Fibroblast of peridontal ligament (primary cell): ENCODE measurements around the gene CEACAM5.

Experiments used
- DNase-seq: peaks from one replicate; pipeline ENCODE4 v3.0.0-alpha.2; 2010; ENCODE audit errors: extremely low read depth

The CEACAM5 gene

DNA sequence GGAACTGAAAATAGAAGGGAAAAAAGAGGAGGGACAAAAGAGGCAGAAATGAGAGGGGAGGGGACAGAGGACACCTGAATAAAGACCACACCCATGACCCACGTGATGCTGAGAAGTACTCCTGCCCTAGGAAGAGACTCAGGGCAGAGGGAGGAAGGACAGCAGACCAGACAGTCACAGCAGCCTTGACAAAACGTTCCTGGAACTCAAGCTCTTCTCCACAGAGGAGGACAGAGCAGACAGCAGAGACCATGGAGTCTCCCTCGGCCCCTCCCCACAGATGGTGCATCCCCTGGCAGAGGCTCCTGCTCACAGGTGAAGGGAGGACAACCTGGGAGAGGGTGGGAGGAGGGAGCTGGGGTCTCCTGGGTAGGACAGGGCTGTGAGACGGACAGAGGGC, at the start of gene CEACAM5:
Gene CEACAM5 (plus strand): TSS at position 146 of the 400 bp plus-strand sequence. CDS start 106 bp downstream, at position 252.
- no peak for DNase-seq

DNA sequence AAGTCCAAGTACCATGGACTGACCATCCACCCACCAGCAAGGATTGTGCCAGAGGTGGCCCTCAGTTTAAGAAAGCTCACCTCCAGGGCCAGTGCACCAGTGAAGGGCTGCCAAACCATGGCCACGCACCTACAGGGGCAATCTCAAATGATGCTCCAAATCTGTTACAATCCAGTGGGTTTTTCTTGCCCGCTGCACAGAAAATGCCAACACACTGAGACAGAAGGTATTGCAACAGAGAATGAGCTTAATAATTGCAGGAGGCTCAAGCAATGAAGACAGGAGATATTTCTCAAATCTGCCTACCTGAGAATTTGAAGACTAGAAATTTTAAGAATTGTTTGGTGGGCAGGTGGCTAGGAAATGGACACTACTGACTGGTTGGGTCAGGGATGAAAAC, 42.4 kb upstream of the CEACAM5 start:
- no peak for DNase-seq

DNA sequence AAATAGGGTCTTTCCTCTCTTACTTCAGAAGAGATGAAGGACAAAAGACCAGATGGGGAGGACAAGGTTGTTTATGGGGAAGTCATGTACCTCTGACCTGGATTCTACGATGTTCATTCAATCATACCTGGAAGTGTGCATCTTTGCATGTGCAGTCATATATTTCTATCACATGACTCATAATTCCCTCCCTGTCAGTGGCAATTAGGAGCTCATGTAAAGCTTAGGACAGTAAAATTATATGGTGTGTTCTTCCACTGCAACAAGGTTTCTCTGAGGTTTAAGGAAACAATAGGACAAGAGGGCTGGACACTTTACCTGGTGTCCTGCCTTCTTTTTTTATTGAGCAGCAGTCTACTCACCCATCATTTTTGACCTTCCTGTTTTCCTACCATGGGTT, 40.1 kb upstream of the CEACAM5 start:
- DNase-seq: no peak

- no peak for DNase-seq
Measured at GRCh38 chr19:41670755-41671154, 37.7 kb upstream of the CEACAM5 start.

DNA sequence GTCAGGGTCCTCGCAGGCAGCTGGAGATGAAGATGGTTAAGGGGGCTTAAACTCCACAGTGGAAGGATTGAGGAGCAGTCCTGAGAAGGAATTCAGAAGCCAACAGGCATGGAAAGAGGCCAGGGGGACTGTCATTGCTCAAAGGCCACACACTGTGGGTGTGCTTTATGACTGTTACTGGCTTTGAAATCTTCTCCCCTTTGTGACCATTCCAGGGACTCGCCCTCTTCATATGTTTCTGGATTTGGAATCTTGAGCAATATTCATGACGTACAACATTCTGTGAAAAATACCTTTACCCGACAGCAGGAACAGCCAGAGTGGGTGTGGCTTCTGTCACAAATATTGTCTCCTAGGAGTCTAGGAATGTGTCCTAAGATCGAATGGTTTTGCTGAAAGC, 36.9 kb upstream of the CEACAM5 start:
- DNase-seq: no peak

GRCh38 chr19:41682437-41682836, 26.0 kb upstream of the CEACAM5 start:
- no peak for DNase-seq

DNA sequence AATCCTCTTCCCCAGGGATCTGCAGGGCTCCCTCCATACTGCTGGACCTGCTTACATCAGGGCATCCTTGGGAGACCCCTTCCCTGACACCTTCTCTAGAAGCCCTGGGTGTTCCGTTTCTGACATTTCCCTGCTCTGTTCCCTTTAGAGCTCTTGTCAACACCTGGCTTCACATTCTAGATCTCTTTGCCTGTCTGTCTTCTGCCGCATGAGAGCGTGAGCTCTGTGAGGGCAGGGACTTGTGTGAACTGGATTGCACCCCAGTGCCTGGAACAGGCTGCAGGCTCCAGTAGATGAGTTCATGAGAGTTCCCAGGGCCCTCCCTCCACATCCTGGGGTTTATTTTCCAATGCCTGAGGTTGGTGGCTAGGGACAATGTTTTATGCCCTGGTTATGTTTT, 21.0 kb upstream of the CEACAM5 start:
- no peak for DNase-seq

GRCh38 chr19:41688098-41688497, 20.3 kb upstream of the CEACAM5 start, which contains the start of gene CEACAM7:
CEACAM7 (minus strand) TSS chr19:41688270; CDS start chr19:41688165, 105 bp downstream.
- DNase-seq: no peak

DNA sequence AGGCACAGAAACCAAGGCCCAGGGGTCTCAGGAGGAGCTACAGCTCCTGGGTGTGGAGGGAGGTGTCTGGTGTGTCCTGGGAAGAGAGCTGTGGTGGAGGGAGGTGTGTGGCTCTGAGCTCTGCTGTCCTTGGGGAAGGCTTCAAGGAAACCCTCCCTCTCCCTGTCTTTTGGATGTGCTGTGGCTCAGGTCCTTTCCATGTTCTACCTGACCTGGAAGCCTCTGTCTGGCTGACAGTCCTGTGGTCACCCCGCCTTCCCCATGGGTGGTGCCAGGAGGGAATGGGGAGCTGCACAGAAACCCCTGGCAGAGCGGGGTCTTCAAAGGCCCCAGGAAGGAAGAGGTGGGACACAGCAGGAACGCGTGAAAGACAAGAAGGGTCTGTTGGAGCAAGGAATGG, 19.7 kb upstream of the CEACAM5 start:
- no peak for DNase-seq

- no peak for DNase-seq
Measured at GRCh38 chr19:41689993-41690800, 18.2 kb upstream of the CEACAM5 start.

DNA sequence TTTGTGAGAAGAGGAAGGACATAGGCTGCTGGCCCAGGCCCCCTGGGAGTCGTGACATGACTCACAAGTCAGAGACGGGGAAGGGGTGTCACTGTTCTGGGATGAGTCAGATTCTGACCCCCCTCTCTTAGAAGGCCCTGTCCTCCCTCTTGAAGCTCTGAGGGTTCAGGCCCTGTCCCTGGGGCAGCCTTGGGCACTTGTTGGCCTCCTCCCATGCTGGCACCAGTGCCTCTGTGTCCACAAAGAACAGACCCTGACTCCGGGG, 17.7 kb upstream of the CEACAM5 start:
- no peak for DNase-seq

GRCh38 chr19:41691268-41691970, 17.0 kb upstream of the CEACAM5 start:
- DNase-seq: no peak

GRCh38 chr19:41694196-41694595, 14.2 kb upstream of the CEACAM5 start:
- DNase-seq: no peak

GRCh38 chr19:41694831-41695635, 13.4 kb upstream of the CEACAM5 start:
- DNase-seq: no peak

GRCh38 chr19:41695745-41696144, 12.7 kb upstream of the CEACAM5 start:
- no peak for DNase-seq

DNA sequence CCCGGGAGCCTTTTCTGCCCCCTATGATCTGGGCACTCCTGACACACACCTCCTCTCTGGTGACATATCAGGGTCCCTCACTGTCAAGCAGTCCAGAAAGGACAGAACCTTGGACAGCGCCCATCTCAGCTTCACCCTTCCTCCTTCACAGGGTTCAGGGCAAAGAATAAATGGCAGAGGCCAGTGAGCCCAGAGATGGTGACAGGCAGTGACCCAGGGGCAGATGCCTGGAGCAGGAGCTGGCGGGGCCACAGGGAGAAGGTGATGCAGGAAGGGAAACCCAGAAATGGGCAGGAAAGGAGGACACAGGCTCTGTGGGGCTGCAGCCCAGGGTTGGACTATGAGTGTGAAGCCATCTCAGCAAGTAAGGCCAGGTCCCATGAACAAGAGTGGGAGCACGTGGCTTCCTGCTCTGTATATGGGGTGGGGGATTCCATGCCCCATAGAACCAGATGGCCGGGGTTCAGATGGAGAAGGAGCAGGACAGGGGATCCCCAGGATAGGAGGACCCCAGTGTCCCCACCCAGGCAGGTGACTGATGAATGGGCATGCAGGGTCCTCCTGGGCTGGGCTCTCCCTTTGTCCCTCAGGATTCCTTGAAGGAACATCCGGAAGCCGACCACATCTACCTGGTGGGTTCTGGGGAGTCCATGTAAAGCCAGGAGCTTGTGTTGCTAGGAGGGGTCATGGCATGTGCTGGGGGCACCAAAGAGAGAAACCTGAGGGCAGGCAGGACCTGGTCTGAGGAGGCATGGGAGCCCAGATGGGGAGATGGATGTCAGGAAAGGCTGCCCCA, 11.8 kb upstream of the CEACAM5 start:
- DNase-seq: no peak

DNA sequence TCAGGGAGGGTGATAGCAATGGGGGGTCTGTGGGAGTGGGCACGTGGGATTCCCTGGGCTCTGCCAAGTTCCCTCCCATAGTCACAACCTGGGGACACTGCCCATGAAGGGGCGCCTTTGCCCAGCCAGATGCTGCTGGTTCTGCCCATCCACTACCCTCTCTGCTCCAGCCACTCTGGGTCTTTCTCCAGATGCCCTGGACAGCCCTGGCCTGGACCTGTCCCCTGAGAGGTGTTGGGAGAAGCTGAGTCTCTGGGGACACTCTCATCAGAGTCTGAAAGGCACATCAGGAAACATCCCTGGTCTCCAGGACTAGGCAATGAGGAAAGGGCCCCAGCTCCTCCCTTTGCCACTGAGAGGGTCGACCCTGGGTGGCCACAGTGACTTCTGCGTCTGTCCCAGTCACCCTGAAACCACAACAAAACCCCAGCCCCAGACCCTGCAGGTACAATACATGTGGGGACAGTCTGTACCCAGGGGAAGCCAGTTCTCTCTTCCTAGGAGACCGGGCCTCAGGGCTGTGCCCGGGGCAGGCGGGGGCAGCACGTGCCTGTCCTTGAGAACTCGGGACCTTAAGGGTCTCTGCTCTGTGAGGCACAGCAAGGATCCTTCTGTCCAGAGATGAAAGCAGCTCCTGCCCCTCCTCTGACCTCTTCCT, 11.1 kb upstream of the CEACAM5 start:
- DNase-seq: no peak

DNA sequence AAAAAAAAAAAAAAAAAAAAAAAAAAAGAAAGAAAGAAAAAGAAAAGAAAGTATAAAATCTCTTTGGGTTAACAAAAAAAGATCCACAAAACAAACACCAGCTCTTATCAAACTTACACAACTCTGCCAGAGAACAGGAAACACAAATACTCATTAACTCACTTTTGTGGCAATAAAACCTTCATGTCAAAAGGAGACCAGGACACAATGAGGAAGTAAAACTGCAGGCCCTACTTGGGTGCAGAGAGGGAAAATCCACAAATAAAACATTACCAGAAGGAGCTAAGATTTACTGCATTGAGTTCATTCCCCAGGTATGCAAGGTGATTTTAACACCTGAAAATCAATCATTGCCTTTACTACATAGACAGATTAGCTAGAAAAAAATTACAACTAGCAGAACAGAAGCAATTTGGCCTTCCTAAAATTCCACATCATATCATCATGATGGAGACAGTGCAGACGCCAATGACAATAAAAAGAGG, 9.6 kb upstream of the CEACAM5 start:
- no peak for DNase-seq

DNA sequence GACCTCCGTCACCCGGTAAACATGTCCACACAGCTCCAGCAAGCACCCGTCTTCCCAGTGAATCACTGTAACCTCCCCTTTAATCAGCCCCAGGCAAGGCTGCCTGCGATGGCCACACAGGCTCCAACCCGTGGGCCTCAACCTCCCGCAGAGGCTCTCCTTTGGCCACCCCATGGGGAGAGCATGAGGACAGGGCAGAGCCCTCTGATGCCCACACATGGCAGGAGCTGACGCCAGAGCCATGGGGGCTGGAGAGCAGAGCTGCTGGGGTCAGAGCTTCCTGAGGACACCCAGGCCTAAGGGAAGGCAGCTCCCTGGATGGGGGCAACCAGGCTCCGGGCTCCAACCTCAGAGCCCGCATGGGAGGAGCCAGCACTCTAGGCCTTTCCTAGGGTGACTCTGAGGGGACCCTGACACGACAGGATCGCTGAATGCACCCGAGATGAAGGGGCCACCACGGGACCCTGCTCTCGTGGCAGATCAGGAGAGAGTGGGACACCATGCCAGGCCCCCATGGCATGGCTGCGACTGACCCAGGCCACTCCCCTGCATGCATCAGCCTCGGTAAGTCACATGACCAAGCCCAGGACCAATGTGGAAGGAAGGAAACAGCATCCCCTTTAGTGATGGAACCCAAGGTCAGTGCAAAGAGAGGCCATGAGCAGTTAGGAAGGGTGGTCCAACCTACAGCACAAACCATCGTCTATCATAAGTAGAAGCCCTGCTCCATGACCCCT, 9.0 kb upstream of the CEACAM5 start:
- DNase-seq: no peak

- DNase-seq: no peak
Measured at GRCh38 chr19:41699968-41700323, 8.5 kb upstream of the CEACAM5 start.
